ENCODE results near the gene C1QTNF8.

DNA sequence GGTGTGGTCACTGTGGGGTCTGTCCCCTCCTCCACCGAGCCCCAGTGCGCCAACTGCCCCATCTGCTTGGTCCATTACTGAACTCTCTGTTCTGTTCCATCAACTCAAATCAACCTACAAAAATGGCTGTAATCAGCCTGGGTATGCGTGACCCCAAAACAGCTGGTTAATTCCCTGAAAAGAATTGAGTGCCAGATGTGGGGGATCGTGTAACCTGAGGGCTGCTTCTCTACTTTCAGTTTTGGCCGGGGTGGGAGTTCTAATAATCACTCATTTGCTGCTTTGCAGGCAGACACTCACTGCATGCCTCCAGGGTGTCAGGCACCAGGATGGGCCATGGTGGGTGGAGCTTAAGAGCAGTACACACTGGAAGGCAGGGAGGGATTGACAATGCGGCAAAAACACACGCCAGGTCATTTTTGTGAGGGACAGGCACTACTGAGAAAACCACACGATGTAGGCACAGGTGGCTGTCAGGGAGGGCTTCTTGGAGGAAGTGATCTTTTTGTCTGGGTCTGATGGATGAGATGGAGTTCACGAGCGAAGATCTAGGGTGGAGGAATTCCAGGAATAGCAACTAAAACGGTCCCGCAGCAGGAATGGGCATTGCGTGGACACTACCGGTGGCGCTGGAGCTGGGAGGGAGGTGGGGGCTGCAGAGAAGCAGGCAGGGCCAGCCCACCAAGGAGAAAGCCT is 53.8 kb downstream of the C1QTNF8 start:
- TF ChIP-seq, protein P1, sequence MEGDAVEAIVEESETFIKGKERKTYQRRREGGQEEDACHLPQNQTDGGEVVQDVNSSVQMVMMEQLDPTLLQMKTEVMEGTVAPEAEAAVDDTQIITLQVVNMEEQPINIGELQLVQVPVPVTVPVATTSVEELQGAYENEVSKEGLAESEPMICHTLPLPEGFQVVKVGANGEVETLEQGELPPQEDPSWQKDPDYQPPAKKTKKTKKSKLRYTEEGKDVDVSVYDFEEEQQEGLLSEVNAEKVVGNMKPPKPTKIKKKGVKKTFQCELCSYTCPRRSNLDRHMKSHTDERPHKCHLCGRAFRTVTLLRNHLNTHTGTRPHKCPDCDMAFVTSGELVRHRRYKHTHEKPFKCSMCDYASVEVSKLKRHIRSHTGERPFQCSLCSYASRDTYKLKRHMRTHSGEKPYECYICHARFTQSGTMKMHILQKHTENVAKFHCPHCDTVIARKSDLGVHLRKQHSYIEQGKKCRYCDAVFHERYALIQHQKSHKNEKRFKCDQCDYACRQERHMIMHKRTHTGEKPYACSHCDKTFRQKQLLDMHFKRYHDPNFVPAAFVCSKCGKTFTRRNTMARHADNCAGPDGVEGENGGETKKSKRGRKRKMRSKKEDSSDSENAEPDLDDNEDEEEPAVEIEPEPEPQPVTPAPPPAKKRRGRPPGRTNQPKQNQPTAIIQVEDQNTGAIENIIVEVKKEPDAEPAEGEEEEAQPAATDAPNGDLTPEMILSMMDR (IDR thresholded peaks at IDR 0.05; ENCODE audit: insufficient read depth, low read depth, low read length) = no peak
- TF ChIP-seq EZH2 (IDR thresholded peaks at IDR 0.05; ENCODE audit: insufficient read depth, low read length) = no peak

Data from astrocyte (in vitro differentiated cells and primary cell).